GM06990 (cell line): ENCODE measurements around the gene MAPK8IP2.

Experiments
- DNase-seq: peaks from one replicate; pipeline ENCODE4 v3.0.0-alpha.2; 2011; ENCODE audit not compliant: insufficient read length; ENCODE audit errors: extremely low read depth
- H3K27me3 ChIP-seq: replicated peaks from 2 replicates; pipeline ENCODE4 v1.6.0; 2011; ENCODE audit warnings: low read length; ENCODE audit not compliant: control insufficient read depth, insufficient read depth
- H3K36me3 ChIP-seq: 2 replicates; pipeline ENCODE4 v1.5.1; 2011; ENCODE audit warnings: low read length; ENCODE audit not compliant: control insufficient read depth, insufficient read depth
- H3K4me3 ChIP-seq: replicated peaks from 2 replicates; pipeline ENCODE4 v1.5.1; 2011; ENCODE audit warnings: low read depth, mild to moderate bottlenecking, control low read depth, low read length
- TF ChIP-seq, protein P1 (sequence below): IDR thresholded peaks from 2 replicates; pipeline ENCODE4 v1.5.1; 2011; ENCODE audit warnings: low read length, control low read depth, mild to moderate bottlenecking, inconsistent platforms; ENCODE audit not compliant: insufficient read depth, poor library complexity, severe bottlenecking

The MAPK8IP2 gene

DNA sequence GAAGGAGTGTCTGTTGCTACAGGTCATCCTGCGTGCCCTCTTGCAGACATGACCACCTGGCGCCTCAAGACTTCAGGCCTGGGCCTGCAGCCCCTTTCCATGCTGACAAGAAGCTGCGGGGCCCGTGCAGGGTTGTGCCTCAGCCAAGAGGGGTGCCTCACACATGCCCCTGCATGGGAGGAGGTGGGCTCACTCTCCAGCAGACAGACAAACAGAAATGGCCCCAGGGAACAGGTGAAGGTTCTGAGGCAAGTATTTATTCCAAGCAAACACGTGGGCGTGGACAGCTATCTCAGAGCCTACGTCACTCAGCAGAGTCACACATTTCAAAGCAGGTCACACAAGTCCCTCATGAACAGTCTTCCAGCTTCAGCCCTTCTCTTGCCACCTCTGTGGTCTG is 32.0 kb upstream of the MAPK8IP2 start:
- no peak for DNase-seq
- Histone ChIP-seq H3K36me3 (peaks cover 37% of the 10 kb centered on the region), H3K27me3 (no peaks in the 10 kb centered on the region), H3K4me3 (no peak overlapping the region)
- TF ChIP-seq, protein P1, sequence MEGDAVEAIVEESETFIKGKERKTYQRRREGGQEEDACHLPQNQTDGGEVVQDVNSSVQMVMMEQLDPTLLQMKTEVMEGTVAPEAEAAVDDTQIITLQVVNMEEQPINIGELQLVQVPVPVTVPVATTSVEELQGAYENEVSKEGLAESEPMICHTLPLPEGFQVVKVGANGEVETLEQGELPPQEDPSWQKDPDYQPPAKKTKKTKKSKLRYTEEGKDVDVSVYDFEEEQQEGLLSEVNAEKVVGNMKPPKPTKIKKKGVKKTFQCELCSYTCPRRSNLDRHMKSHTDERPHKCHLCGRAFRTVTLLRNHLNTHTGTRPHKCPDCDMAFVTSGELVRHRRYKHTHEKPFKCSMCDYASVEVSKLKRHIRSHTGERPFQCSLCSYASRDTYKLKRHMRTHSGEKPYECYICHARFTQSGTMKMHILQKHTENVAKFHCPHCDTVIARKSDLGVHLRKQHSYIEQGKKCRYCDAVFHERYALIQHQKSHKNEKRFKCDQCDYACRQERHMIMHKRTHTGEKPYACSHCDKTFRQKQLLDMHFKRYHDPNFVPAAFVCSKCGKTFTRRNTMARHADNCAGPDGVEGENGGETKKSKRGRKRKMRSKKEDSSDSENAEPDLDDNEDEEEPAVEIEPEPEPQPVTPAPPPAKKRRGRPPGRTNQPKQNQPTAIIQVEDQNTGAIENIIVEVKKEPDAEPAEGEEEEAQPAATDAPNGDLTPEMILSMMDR: no peak

DNA sequence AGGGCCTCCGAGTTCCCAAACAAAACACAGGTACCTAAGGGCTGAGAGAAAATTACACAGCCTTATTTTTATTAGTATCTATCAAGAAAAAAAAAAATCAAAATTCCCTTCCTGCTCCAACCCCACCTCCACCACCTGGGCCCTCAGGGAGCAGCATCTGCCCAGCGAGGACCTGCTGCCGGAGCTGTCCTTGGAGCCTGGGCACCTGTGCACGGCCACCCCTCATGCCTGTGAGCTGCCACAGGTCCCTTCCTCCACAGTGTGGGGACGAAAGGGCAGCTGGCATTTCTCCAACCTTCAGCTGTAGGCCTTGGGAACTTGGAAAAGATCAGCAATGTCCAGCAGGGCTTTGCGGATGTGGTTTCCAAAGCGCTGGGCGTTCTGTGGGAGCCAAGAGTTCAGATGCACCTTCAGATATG is 31.5 kb upstream of the MAPK8IP2 start:
- Histone ChIP-seq H3K36me3 (peaks cover 38% of the 10 kb centered on the region), H3K4me3 (no peak overlapping the region), H3K27me3 (no peaks in the 10 kb centered on the region)
- no peak for DNase-seq
- TF ChIP-seq, protein P1: no peak

GRCh38 chr22:50569896-50570535 is 30.6 kb upstream of the MAPK8IP2 start:
- no peak for DNase-seq
- Histone ChIP-seq H3K4me3 (no peak overlapping the region), H3K36me3 (peaks cover 45% of the 10 kb centered on the region), H3K27me3 (no peaks in the 10 kb centered on the region)
- TF ChIP-seq, protein P1: no peak

GRCh38 chr22:50570861-50571260 is 29.7 kb upstream of the MAPK8IP2 start:
- TF ChIP-seq, protein P1: no peak
- H3K36me3 ChIP-seq: peaks cover 49% of the 10 kb centered on the region
- no peak overlapping the region for H3K4me3 ChIP-seq
- no peaks in the 10 kb centered on the region for H3K27me3 ChIP-seq
- no peak for DNase-seq

GRCh38 chr22:50571264-50572175 is 29.1 kb upstream of the MAPK8IP2 start:
- Histone ChIP-seq H3K27me3 (no peaks in the 10 kb centered on the region), H3K36me3 (peaks cover 53% of the 10 kb centered on the region), H3K4me3 (no peak overlapping the region)
- no peak for DNase-seq
- TF ChIP-seq, protein P1: no peak
